ENCODE results near the gene SFTPA2.
"Not testable (repeated sequence)": the region's sequence is repeated elsewhere in the genome, so short reads cannot be mapped to it uniquely, and the experiment has no call there.

SFTPA2 gene

GRCh38 chr10:79559726-79560125 is 481 bp downstream of the SFTPA2 start:
- no peak for TF ChIP-seq CTCF (conservative IDR thresholded peaks at IDR 0.05; ENCODE audit: low read depth)
- CTCF ChIA-PET = no interaction called here
- DNase-seq (ENCODE audit: low spot score) = peak; percentile 16
- H3K27ac ChIP-seq = no peak overlapping the region
- POLR2A ChIA-PET (ENCODE audit: low non-redundant PET) = interaction anchor here (0.6 kb wide), 1 partner anchor 907 kb away, joined by 3 read pairs; no protein-coding TSS in a partner anchor

GRCh38 chr10:79556961-79557360 is 3.2 kb downstream of the SFTPA2 start:
- DNase-seq (ENCODE audit: low spot score); H3K27ac ChIP-seq; POLR2A ChIA-PET (ENCODE audit: low non-redundant PET); CTCF ChIA-PET: not testable (repeated sequence)

GRCh38 chr10:79555354-79556309 is 4.6 kb downstream of the SFTPA2 start:
- CTCF ChIA-PET = no interaction called here
- POLR2A ChIA-PET (ENCODE audit: low non-redundant PET) = no interaction called here

GRCh38 chr10:79552143-79552542 is 8.1 kb downstream of the SFTPA2 start:
- no peak for DNase-seq (ENCODE audit: low spot score)
- POLR2A ChIA-PET (ENCODE audit: low non-redundant PET) = no interaction called here
- CTCF ChIA-PET = interaction anchor here (0.5 to 1.5 kb wide), 3 partner anchors 10 to 709 kb away, joined by 3 to 4 read pairs (median 4); no protein-coding TSS in a partner anchor

More at GRCh38 chr10:79555354-79556309, 4.6 kb downstream of the SFTPA2 start:
- no peak overlapping the region for H3K27ac ChIP-seq
- DNase-seq (ENCODE audit: low spot score) = no peak
- TF ChIP-seq CTCF (conservative IDR thresholded peaks at IDR 0.05; ENCODE audit: low read depth) = no peak

GRCh38 chr10:79547973-79548372 is 12.2 kb downstream of the SFTPA2 start:
- no peak overlapping the region for H3K27ac ChIP-seq
- ChIA-PET POLR2A (ENCODE audit: low non-redundant PET) (no interaction called here), CTCF (no interaction called here)
- no peak for TF ChIP-seq CTCF (conservative IDR thresholded peaks at IDR 0.05; ENCODE audit: low read depth)
- no peak for DNase-seq (ENCODE audit: low spot score)

More at GRCh38 chr10:79552143-79552542, 8.1 kb downstream of the SFTPA2 start:
- TF ChIP-seq CTCF (conservative IDR thresholded peaks at IDR 0.05; ENCODE audit: low read depth) = no peak
- no peak overlapping the region for H3K27ac ChIP-seq

GRCh38 chr10:79547128-79547527 is 13.1 kb downstream of the SFTPA2 start:
- H3K27ac ChIP-seq; POLR2A ChIA-PET (ENCODE audit: low non-redundant PET); DNase-seq (ENCODE audit: low spot score): not testable (repeated sequence)
- CTCF ChIA-PET = interaction anchor here (0.6 kb wide), 1 partner anchor 621 kb away, joined by 3 read pairs; no protein-coding TSS in a partner anchor

GRCh38 chr10:79544926-79545659 is 15.1 kb downstream of the SFTPA2 start:
- DNase-seq (ENCODE audit: low spot score); H3K27ac ChIP-seq; CTCF ChIA-PET; POLR2A ChIA-PET (ENCODE audit: low non-redundant PET): not testable (repeated sequence)

GRCh38 chr10:79544408-79544807 is 15.8 kb downstream of the SFTPA2 start:
- CTCF ChIA-PET; DNase-seq (ENCODE audit: low spot score); H3K27ac ChIP-seq; POLR2A ChIA-PET (ENCODE audit: low non-redundant PET): not testable (repeated sequence)

Measured in RWPE1 (cell line).